D721Med (cell line): Measurements from ENCODE around the gene OTOF.

Source experiments
- DNase-seq: peaks from one replicate; pipeline ENCODE4 v3.0.0; 2011; ENCODE audit warnings: low spot score; ENCODE audit not compliant: insufficient read length
- FAIRE-seq: peaks from 2 replicates; lab custom pipeline; 2011; peaks lifted over from hg19 to GRCh38; lab: Jason Lieb, UNC
- TF ChIP-seq, protein P1 (sequence below): IDR thresholded peaks from 2 replicates; pipeline ENCODE4 v1.5.1; 2012; ENCODE audit warnings: mild to moderate bottlenecking, control low read depth; ENCODE audit not compliant: insufficient read depth; ENCODE audit errors: missing control alignments

Gene OTOF

GRCh38 chr2:26521054-26521912 lies 43.4 kb upstream of the OTOF start:
- no peak for FAIRE-seq
- TF ChIP-seq, protein P1, sequence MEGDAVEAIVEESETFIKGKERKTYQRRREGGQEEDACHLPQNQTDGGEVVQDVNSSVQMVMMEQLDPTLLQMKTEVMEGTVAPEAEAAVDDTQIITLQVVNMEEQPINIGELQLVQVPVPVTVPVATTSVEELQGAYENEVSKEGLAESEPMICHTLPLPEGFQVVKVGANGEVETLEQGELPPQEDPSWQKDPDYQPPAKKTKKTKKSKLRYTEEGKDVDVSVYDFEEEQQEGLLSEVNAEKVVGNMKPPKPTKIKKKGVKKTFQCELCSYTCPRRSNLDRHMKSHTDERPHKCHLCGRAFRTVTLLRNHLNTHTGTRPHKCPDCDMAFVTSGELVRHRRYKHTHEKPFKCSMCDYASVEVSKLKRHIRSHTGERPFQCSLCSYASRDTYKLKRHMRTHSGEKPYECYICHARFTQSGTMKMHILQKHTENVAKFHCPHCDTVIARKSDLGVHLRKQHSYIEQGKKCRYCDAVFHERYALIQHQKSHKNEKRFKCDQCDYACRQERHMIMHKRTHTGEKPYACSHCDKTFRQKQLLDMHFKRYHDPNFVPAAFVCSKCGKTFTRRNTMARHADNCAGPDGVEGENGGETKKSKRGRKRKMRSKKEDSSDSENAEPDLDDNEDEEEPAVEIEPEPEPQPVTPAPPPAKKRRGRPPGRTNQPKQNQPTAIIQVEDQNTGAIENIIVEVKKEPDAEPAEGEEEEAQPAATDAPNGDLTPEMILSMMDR = peak; percentile 12
- no peak for DNase-seq

GRCh38 chr2:26520148-26520449 lies 42.2 kb upstream of the OTOF start:
- FAIRE-seq (no peak), DNase-seq (no peak)
- TF ChIP-seq, protein P1 = no peak

GRCh38 chr2:26519396-26520147 lies 41.6 kb upstream of the OTOF start:
- FAIRE-seq (no peak), DNase-seq (no peak)
- TF ChIP-seq, protein P1 = no peak

GRCh38 chr2:26516781-26517180 lies 38.9 kb upstream of the OTOF start:
- DNase-seq (no peak), FAIRE-seq (no peak)
- TF ChIP-seq, protein P1 = no peak

DNA sequence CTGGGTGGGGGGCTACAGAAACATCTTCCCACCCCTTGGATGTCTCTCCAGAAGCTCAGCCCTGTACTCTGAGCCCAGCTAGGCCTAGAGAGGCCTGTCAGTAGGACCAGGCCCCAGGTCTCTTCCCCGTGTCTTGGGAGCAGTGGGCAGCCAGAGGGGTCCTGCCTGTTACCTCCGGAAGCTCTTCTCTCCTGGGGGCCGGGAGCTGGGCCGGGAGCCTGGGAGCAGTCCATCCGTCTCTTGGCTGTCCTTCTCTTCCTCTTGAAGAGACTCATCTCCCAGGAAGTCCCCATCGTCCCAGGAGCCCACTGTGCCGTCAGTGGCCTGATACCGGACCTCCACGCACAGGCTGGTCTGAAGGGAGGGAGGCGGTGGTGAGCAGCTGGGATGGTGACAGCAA lies 38.3 kb upstream of the OTOF start:
- FAIRE-seq (no peak), DNase-seq (no peak)

GRCh38 chr2:26515771-26516170 lies 37.8 kb upstream of the OTOF start:
- TF ChIP-seq, protein P1 = no peak
- no peak for FAIRE-seq
- DNase-seq = no peak

More for the DNA sequence above, 38.3 kb upstream of the OTOF start:
- TF ChIP-seq, protein P1 = no peak

- no peak for DNase-seq
- TF ChIP-seq, protein P1 = no peak
- no peak for FAIRE-seq
Measured at GRCh38 chr2:26514045-26514444, 36.1 kb upstream of the OTOF start.
